ENCODE measurements around the gene YAE1.

DNA sequence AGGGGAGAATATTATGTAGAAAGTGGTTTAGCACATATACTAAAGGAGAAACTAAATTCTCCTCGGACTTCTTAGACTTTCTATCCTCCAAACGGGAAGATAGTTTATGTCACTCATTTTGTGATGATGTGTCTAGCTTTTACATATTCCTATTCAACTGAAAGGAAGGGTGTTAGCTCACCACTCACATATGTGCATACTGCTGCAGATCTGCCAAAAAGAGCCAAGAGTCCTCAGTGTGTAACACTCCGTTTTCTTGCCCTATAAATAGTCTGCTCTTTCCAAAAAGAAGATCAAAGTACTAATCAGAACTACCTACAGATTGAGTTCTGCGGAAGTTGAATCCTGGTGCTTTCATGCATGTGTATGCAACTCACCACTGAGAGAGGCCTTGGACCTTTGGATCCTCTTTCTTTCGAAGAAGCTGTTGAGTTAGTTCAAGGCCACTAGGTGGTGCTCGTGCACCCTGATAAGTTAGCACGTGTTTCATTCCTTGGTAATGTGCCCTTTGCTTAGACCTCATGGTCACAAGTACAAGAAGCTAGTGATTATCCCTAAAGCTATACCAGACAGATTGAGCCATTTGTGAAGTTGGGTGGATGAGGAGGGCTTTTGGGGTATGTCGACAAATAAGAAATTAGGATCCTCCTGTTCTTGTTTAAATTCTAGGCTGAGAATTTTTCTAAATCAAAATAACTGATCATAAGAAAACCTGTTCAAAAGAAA is 14.1 kb downstream of the YAE1 start:
- TF ChIP-seq CTCF (IDR thresholded peaks at IDR 0.05) (peak; percentile 88), EZH2 (IDR thresholded peaks at IDR 0.05) (no peak), EZH2phosphoT487 (IDR thresholded peaks at IDR 0.05) (no peak)
